ENCODE results near the gene PLK1. TPM values are rescaled to one million over a fixed set of nuclear protein-coding genes. Genes with fewer than 3 reads are reported as not detected.

The PLK1 gene
- total and polyA plus RNA-seq, 2 of the 13 experiments (the other 11 are each of a cell fraction or from before 2014, with no cell fraction given), result 71.5 to 76.3 TPM

DNA sequence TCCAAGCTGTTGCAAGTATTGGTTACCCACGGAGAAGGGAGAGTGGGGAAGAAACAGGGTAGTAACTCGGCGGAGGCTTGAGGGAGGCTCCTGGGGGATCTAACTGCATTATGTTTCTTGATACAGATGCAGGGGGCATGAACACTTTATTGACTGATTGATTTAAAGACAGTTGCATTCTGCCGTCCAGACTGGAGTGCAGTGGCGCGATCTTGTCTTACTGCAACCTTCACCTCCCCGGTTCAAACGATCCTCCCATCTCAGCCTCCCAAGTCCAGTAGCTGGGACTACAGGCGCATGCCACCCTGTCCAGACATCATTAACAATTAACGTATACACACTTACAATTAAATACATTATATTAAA, 49.4 kb downstream of the PLK1 start:
- Histone ChIP-seq H3K4me2 (ENCODE audit: low read depth, low read length) (peak overlapping the region; percentile 83), H3K27me3 (ENCODE audit: control insufficient read depth in 1 of 2, insufficient read depth in 2 of 2, low read length in 2 of 2) (no peaks in the 10 kb centered on the region), H3K79me2 (ENCODE audit: insufficient read depth, low read length) (no peaks in the 10 kb centered on the region), H3K9me3 (ENCODE audit: low read length) (no peaks in the 10 kb centered on the region), H2AFZ (ENCODE audit: low read length) (peak overlapping the region; percentile 57), H3K9ac (ENCODE audit: insufficient read depth, low read depth, low read length) (no peak overlapping the region), H4K20me1 (ENCODE audit: insufficient read depth, low read length) (no peaks in the 10 kb centered on the region), H3K36me3 (replicated peaks in 1 of 2; ENCODE audit: control insufficient read depth in 1 of 2, insufficient read depth in 2 of 2, low read length in 2 of 2) (no peaks in the 10 kb centered on the region), H3K27ac (ENCODE audit: extremely low read length, insufficient read depth, low read length) (no peak overlapping the region), H3K4me1 (ENCODE audit: insufficient read depth, low read length) (peaks cover 27% of the 10 kb centered on the region), H3K4me3 (replicated peaks in 1 of 3; ENCODE audit: insufficient read depth in 1 of 3, low read depth in 2 of 3, low read length in 3 of 3) (peak overlapping the region in 1 of 3 experiments; percentile 57; a peak in 1 of 6 replicates)
- CTCF ChIA-PET (ENCODE audit: low intra/inter-chr PET ratio, low total read pairs), result interaction anchor here (1.3 kb wide), 1 partner anchor 50 kb away, joined by 3 read pairs; no protein-coding TSS in a partner anchor
- BruUV-seq (replicated peaks), result no TSS peak
- in situ Hi-C loops (cut with HindIII; ENCODE audit: extremely low pct_ligation_motif_present, low pct_unique_long_range_greater_than_20kb), result no loop called here
- ATAC-seq (peak; percentile 21; the same call in 2 of the 3 replicates), DNase-seq (ENCODE audit: low spot score) (no peak), FAIRE-seq (no peak)
- TF ChIP-seq ZBTB39 (CRISPR knock-in tag; IDR thresholded peaks at IDR 0.05) (no peak), TOPORS (CRISPR knock-in tag; IDR thresholded peaks at IDR 0.05) (no peak), MED1 (CRISPR knock-in tag; IDR thresholded peaks at IDR 0.05) (0 out of 2 replicates have a peak, but pooled peaks have one; percentile 7), ZNF354B (CRISPR knock-in tag; IDR thresholded peaks at IDR 0.05) (0 out of 2 replicates have a peak, but pooled peaks have one; percentile 7), RFXAP (CRISPR knock-in tag; IDR thresholded peaks at IDR 0.05; ENCODE audit: borderline replicate concordance) (no peak), RORA (CRISPR knock-in tag; IDR thresholded peaks at IDR 0.05) (no peak), ZNF75D (CRISPR knock-in tag; IDR thresholded peaks at IDR 0.05; ENCODE audit: borderline replicate concordance) (no peak), CC2D1A (CRISPR knock-in tag; IDR thresholded peaks at IDR 0.05) (0 out of 2 replicates have a peak, but pooled peaks have one; percentile 75), SIN3B (IDR thresholded peaks at IDR 0.05; ENCODE audit: low read length) (0 out of 2 replicates have a peak, but pooled peaks have one; percentile 19), NFKB2 (CRISPR knock-in tag; IDR thresholded peaks at IDR 0.05; ENCODE audit: borderline replicate concordance) (no peak), TP53 (CRISPR knock-in tag; conservative IDR thresholded peaks at IDR 0.05) (no peak), NR2F6 (IDR thresholded peaks at IDR 0.05) (no peak), NR2F6 (CRISPR knock-in tag; IDR thresholded peaks at IDR 0.05) (0 out of 2 replicates have a peak, but pooled peaks have one; percentile 0), ZNF17 (CRISPR knock-in tag; IDR thresholded peaks at IDR 0.05) (no peak), ZNF292 (CRISPR knock-in tag; IDR thresholded peaks at IDR 0.05; ENCODE audit: borderline replicate concordance, low read depth) (no peak), ZNF770 (CRISPR knock-in tag; IDR thresholded peaks at IDR 0.05) (0 out of 2 replicates have a peak, but pooled peaks have one; percentile 43), RARA (CRISPR knock-in tag; IDR thresholded peaks at IDR 0.05) (0 out of 2 replicates have a peak, but pooled peaks have one; percentile 4), RARG (CRISPR knock-in tag; IDR thresholded peaks at IDR 0.05; ENCODE audit: low read depth) (no peak), TBL1XR1 (IDR thresholded peaks at IDR 0.05; ENCODE audit: borderline replicate concordance, low read length, partially characterized antibody) (peak; percentile 37), ZNF557 (CRISPR knock-in tag; IDR thresholded peaks at IDR 0.05) (no peak), BORCS8-MEF2B (CRISPR knock-in tag; IDR thresholded peaks at IDR 0.05) (no peak; the same call in 1 of the 2 replicates)
- TF ChIP-seq, protein P1, sequence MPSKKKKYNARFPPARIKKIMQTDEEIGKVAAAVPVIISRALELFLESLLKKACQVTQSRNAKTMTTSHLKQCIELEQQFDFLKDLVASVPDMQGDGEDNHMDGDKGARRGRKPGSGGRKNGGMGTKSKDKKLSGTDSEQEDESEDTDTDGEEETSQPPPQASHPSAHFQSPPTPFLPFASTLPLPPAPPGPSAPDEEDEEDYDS (CRISPR knock-in tag; IDR thresholded peaks at IDR 0.05), result 0 out of 2 replicates have a peak, but pooled peaks have one; percentile 4
- intact Hi-C loops (cut with micrococcal nuclease; ENCODE audit: unreplicated experiment), result loop anchor here (2.0 to 5.0 kb wide), 2 partner anchors 49 to 86 kb away; partner anchors contain the start of genes DCTN5, PALB2 and PLK1
- WGBS (ENCODE audit: low lambda C conversion rate), result 53% methylated on average over 10 of the region's 10 CpGs
- POLR2A ChIA-PET, result no interaction called here

All from HepG2 (cell line).